ENCODE measurements around the gene RABGAP1L.
"Not testable (repeated sequence)": the region's sequence is repeated elsewhere in the genome, so short reads cannot be mapped to it uniquely, and the experiment has no call there.

RABGAP1L gene

DNA sequence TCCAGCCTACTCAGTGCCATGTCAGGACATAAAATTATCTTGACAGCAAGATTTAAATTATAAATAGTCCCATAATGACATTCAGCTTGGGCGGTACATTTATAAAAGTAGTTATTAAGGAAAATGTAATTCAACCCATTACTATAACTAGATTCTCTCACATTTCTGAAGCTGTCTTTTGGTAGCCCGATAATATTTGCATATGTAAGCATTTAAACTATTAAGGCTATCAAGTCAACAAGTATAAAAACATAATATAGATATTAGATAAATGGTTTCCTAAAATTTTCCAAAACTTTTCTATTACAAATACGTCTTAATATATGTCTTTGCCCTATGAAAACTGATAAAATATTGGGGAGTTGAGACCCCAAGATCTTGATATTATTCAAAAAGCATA lies 266.8 kb downstream of the RABGAP1L start:
- in situ Hi-C loops (cut with MboI; ENCODE audit: low sequenced_read_pairs): no loop called here

DNA sequence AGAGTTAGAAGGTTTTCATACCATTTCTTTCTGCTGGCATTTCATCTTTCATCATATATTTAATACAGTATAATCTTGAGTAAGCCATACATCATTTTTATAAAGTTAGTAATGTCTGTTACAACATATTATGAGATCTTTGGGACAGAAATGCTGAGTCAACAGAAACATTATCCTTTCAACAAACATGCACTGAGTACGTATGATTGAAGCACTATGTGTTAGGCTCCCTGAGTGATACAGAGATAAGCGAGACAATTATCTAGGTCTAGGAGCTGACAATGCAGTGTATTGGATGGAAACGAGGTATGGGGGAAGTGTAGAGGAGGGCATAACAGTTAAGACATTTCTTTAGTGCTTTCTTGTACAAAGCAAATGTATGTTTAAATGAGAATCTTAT lies 268.7 kb downstream of the RABGAP1L start:
- in situ Hi-C loops (cut with MboI; ENCODE audit: low sequenced_read_pairs): no loop called here

DNA sequence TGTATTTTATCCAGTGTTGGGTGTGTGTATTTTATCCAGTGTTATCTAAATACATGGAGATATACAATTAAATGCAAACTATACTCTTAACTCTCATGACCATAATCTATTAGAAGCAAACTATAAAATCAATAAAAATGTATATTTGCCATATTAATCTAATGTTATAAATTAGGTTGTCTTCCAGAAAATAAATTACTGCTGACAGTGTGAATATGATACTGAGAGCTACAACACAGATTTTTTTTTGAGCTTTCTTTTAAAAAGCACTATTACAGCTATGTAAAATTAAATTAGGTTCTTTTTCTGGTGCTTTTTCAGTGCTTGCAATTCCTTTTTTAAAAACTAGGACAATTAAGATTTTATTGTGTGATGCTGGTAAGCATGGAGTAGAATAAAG lies 269.4 kb downstream of the RABGAP1L start:
- in situ Hi-C loops (cut with MboI; ENCODE audit: low sequenced_read_pairs): no loop called here

DNA sequence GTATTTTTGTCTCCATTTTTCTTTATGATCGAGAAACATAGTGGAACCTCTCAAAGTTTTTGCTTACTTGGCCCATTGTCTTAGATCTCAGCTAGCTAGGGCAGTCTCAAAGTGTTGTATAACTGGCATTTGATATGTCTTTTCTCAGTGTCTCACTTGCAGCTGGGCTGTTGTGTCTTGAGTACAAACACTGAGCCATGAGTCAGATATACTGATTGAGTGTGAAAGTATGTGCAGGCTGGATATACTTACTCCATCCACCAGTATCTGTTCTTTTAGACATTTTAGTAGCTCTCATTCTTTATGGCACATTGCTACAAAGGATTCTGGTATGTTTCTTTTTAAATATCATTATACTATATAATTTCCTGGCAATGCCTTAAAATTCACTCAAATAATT lies 274.1 kb downstream of the RABGAP1L start:
- in situ Hi-C loops (cut with MboI; ENCODE audit: low sequenced_read_pairs): no loop called here

DNA sequence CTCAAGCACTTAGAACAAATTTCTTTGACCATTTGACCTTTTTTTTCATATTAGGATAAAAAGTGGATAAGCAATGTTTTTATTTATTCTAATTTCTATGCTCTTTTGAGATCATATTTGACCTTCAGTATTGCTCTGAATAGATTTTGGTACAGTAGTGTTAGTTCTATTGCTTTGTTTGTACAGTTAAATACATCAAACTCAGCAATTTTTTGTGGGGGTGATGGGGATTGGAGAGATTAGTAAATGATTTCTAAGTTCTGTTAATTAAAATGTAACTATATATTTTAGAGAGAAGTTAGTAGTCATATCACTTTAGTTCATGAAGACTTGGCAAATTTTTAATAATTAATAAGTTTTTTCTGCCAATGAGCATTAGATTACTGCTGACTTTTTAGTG lies 286.0 kb downstream of the RABGAP1L start:
- in situ Hi-C loops (cut with MboI; ENCODE audit: low sequenced_read_pairs): no loop called here

DNA sequence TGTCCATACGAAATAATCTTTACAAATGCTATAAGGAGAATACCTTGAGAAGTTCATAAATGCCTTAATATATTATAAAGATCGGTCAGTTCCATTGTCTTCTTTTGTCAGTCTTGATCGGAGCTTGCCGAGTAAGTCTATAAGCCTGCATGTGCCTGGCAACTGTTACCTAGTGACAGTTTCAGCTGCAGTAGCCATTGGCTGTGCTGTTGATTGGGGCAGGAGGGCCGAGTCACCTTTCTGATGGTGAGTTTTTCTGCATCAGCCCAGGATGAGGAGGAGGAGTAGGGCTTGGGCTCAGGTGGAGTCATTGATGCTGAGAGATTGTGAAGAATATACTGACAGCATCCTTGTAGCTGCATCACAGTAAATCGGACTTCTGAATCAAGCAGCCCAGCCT lies 286.5 kb downstream of the RABGAP1L start:
- in situ Hi-C loops (cut with MboI; ENCODE audit: low sequenced_read_pairs): no loop called here

DNA sequence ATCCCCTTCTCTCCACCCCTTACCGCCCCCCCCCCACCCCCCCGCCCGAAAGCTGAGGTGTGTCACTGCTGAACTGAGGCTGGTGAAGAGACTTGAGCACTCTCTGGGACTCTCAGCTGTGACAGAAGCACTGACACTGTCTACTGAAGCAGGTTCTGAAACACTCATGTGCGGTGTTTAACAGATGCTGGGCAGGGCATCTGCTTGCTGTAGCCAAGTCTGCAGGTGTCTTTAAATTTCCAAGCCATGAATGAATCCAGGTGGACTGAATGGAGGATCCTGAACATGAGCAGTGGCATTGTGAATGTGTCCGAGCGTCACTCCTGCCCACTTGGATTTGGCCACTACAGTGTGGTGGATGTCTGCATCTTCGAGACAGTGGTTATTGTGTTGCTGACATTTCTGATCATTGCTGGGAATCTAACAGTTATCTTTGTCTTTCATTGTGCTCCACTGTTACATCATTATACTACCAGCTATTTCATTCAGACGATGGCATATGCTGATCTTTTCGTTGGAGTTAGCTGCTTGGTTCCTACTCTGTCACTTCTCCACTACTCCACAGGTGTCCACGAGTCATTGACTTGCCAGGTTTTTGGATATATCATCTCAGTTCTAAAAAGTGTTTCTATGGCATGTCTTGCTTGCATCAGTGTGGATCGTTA lies 288.7 kb downstream of the RABGAP1L start, which contains the start of gene GPR52:
TSS of gene GPR52 (plus strand) at position 99 of the 665 bp plus-strand sequence. CDS start at position 247, 148 bp downstream.
- in situ Hi-C loops (cut with MboI; ENCODE audit: low sequenced_read_pairs): no loop called here

DNA sequence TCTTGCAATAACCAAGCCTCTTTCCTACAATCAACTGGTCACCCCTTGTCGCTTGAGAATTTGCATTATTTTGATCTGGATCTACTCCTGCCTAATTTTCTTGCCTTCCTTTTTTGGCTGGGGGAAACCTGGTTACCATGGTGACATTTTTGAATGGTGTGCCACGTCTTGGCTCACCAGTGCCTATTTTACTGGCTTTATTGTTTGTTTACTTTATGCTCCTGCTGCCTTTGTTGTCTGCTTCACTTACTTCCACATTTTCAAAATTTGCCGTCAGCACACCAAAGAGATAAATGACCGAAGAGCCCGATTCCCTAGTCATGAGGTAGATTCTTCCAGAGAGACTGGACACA lies 289.2 kb downstream of the RABGAP1L start:
- in situ Hi-C loops (cut with MboI; ENCODE audit: low sequenced_read_pairs): no loop called here

DNA sequence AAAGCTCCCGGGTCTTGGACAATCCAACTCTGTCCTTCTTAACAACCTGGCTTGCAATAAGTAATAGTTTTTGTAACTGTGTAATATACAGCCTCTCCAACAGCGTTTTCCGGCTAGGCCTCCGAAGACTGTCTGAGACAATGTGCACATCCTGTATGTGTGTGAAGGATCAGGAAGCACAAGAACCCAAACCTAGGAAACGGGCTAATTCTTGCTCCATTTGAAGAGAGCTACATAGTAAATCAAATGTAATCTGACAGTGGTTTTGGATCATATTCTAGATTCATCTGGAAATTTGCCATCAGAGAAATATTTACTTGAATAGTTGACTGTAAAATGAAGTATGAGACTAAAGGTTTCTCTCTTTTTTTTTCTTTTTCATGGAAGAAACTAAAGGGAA lies 289.7 kb downstream of the RABGAP1L start:
- in situ Hi-C loops (cut with MboI; ENCODE audit: low sequenced_read_pairs): no loop called here

DNA sequence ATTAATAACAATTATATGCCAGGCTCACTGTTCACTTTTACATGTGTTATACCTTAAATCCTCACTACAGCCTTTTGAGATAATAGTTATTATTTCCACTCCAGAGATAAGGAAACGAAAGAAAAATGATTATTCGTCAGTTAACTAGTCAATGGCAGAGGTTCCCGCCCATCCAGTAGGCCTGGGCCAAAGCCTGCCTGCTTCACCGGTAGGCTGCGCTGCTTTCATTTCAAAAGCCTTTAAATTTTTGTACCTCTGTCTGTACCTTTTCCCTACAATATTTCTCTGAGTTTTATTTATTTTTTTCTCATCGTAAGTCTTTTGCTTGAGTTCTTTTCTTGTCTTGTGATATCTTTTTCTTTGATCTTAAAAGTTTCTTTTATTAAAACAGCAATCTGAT lies 292.1 kb downstream of the RABGAP1L start:
- in situ Hi-C loops (cut with MboI; ENCODE audit: low sequenced_read_pairs): no loop called here

DNA sequence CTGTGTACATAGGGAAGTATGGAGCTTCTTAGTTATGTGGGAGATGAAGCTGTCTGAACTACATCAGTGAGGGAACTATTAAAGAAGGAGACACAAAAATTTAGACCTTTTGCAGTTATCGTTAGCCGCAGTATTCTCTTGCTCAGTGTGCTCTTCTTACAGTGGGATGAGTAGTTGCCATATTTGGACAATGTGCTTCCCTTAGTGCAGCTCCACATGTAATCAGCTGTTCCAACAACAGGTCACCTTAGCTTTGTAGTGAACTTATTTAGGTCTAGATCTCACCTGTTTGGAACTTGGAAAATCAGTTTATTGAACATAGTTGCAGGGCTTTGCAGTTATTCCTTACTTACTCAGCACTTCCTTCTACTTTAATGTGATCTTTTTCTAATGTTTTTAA lies 306.5 kb downstream of the RABGAP1L start:
- in situ Hi-C loops (cut with MboI; ENCODE audit: low sequenced_read_pairs): no loop called here

DNA sequence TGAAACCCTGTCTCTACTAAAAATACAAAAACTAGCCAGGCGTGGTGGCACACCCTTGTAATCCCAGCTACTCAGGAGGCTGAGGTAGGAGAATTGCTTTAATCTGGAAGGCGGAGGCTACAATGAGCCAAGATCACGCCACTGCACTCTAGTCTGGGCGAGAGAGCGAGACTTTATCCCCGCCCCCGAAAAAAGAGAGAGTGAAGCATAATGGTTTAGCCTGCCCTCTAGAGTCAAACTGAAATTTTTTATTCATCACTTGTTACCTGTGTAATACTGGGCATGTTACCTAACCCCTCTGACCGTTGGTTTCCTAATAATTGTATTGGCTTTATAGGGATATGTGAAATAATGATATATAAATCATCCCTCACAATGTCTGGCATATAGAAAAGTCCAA lies 307.3 kb downstream of the RABGAP1L start:
- in situ Hi-C loops (cut with MboI; ENCODE audit: low sequenced_read_pairs): no loop called here

DNA sequence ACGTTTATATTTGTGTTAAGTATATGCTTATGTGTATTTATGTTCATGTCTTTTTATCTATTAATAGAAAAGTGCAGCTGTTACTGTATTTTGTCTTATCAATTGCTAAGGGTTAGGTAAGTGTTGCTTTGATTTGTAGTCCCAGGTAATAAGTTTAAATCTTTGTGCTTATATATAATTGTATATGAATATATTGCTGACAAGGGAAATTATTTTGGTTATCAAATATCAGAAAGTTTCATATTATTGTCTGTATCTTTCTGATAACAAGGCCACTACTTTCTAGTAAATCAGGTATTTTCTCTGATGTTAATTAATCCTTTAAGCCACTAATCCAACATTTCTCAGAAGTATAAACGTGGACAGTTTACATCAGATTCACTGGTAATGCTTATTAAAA lies 309.7 kb downstream of the RABGAP1L start:
- in situ Hi-C loops (cut with MboI; ENCODE audit: low sequenced_read_pairs): no loop called here

DNA sequence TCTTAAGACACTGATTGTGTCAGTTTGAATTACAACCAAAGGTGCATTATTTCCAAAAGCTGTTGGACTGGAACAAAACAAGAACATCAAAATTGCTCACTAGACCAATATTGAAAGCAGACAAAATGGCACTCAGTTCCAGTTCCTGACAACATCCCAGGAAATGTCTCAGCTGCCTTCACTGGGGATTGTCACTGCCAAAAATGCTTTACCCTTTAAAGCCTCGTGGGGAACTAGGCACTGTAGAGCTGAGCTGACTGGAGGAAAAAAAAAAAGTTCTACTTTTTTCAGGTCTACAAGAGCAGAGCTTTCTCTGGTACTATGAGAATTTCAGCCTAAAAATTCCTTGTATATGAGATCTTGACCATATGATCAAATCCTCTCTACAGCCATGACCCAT lies 310.4 kb downstream of the RABGAP1L start:
- in situ Hi-C loops (cut with MboI; ENCODE audit: low sequenced_read_pairs): no loop called here

DNA sequence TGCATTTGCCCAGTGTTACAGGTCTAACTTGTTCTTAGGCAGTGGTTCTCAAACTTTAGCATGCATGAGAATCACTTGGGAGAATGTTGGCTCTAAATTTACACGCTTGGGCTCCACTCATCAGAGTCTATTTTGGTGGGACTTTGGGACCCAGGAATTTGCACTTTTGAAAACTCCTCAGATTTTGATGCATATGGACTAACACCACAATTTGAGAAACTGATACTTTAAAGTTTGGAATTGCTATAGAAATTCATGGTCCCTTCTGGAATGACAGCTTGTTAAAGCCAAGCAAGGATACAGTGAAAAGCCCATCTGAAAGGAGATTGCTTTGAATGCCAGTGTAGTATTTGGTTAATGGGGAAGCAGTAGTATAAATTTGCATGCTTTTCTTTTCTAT lies 320.0 kb downstream of the RABGAP1L start:
- in situ Hi-C loops (cut with MboI; ENCODE audit: low sequenced_read_pairs): no loop called here

DNA sequence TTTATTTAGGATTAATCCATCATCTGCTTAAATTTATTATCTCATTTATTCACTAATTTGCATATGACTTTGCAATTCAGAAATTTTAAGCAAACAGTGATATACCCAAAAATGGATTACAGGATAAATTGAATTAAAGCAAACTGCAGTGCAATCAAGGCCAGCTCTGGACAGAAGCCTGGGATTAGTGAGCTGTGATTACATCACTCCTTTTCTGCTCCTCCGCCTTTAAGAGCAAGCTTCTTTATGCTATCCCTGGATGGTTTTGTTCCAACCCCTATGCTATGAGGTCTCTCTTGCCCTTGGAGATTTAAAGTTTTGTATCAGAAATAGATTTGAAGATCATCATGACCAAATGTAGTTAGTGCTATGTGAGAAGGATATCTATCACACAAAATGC lies 321.0 kb downstream of the RABGAP1L start:
- in situ Hi-C loops (cut with MboI; ENCODE audit: low sequenced_read_pairs): no loop called here

DNA sequence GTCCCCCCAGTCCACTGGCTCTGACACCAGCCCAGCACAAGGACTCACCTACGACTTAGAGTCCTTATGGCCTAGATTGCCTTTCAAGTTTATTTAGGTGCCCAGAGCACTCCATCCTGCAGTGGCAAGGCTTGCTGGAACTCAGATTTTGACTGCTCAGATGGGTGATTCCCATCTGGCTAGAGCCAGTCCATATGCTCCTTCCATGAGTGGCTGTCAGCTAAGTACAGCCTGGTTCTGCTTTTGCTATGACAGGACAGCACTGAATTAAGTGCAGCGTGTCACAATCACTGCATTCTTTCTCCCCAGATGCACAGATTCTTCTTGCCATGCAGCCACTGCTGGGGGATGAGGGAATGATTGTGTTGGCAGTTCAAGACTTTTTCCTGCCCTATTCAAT lies 332.3 kb downstream of the RABGAP1L start:
- in situ Hi-C loops (cut with MboI; ENCODE audit: low sequenced_read_pairs): no loop called here

DNA sequence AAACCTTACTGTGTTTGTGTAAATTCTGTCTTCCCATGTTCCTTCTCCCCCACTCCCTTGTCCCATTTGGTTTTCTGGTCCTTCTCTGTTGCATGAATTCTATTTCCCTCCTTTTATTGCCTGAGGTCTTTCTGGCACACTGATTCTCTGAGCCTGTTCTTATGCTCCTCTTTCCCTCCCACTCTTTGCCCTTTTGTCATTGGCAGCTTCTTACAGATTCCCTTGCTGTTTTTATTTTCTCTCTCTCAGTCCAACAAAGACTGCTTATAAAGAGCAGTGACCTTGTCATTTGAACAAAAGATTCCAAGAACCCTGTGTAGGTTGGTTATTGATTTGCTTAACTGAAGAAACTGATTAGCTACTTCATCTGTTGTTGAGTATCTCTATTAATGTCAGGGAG lies 338.2 kb downstream of the RABGAP1L start:
- in situ Hi-C loops (cut with MboI; ENCODE audit: low sequenced_read_pairs): no loop called here

DNA sequence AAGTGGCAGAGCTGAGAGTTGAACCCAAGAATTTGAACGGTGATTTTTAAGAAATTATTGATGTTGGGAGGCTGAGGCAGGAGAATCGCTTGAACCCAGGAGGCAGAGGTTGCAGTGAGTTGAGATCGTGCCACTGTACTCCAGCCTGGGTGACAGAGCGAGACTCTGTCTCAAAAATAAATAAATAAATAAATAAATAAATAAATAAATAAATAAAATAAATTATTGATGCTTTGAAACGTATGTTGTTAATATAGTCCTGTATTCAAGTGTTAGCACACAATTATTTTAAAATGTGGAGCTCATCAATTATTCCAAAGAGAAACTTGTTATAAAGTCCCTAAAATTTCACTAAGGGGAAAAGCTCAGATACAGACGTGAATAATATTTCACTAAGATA lies 357.4 kb downstream of the RABGAP1L start:
- in situ Hi-C loops (cut with MboI; ENCODE audit: low sequenced_read_pairs): not testable (repeated sequence)

DNA sequence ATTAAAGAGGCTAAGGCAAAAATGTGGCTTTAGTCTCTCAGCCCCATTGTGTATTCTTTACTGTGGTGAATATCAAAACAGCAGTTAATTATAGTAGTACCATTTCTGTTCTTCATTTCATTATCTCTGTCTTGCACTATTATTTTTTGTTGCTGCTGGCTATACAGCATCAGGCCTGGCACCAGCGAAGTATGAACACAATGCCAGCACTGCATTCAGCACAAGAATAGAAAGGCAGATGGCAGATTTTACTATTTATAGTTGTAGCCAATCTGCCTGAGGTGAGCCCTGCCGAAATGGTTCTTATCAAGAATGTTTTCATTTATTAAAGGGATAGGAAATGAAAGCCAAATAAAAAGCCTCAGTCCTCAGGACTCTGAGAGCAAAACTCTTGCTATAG lies 360.5 kb downstream of the RABGAP1L start:
- in situ Hi-C loops (cut with MboI; ENCODE audit: low sequenced_read_pairs): no loop called here

DNA sequence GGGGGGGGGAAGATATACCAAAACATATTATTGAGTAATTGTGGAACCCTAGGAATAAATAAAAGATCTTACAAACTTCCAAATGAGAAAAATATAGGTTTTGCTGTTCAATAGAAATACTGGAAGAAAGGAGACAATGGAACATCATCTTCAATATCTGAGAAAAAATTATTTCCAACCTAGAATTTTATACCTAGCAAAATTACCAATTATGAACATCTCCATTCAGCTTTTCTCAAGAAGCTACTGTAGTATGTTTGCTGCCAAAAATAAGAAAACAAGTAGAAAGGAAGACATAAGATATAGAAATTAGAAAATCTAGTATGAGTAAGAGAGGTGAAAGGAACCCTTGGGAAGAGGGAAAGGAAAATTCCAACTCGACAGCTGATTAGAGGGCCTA lies 372.4 kb downstream of the RABGAP1L start:
- in situ Hi-C loops (cut with MboI; ENCODE audit: low sequenced_read_pairs): no loop called here

DNA sequence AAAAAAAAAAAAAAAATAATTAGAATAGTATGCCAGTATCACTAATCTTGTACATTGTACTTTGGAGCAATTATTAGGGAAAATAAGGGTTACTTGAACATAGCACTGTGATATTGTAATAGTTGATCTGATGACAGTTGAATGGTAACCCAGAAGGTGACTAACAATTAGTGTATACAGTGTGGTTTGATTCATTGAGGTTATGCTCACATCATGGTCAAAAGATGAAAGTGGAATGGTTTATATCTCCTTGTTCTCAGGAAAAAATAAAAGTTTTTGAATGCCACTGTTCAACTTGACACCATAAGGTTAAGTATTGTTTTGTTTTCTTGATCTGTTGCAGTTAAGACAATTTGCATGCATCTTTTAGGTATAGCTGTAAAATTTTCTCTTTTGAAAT lies 375.5 kb downstream of the RABGAP1L start:
- in situ Hi-C loops (cut with MboI; ENCODE audit: low sequenced_read_pairs): no loop called here

DNA sequence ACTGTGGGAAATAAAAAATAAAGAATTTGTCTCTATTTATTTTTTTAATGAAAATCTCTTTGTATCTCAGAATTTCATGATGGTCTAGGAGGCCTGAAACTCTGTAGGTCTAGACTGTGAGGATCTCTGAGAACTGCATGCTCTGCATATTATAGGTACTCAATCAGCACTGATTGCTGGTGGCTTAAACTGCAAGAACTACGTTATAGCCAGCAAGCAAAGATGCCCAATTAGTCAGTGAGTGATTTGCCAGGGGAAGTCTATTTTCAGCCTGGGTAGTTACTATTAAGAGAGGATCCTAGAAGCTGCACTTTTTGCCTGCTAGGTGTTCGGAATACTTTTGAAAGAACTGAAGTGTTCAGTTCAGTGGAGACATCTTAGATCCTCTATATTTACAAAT lies 375.9 kb downstream of the RABGAP1L start:
- in situ Hi-C loops (cut with MboI; ENCODE audit: low sequenced_read_pairs): no loop called here

All from HL-60/S4 treated with phorbol 12-myristate 13-acetate at 8.2 ng/mL for 4 days and 3 days (cell line).